HepG2 (cell line): ENCODE measurements around the gene BICRAL. TPM values are rescaled to one million over a fixed set of nuclear protein-coding genes. Genes with fewer than 3 reads are reported as not detected.

ENCODE experiments used
- BORCS8-MEF2B ChIP-seq: sonication (generic); formaldehyde crosslinking; IDR thresholded peaks from 2 replicates; pipeline ENCODE4 v1.8.0; 2022; ENCODE audit warnings: mild to moderate bottlenecking, missing genetic modification reagents
- DMAP1 ChIP-seq: IDR thresholded peaks from 2 replicates; pipeline ENCODE4 v1.6.1; 2016
- EP300 ChIP-seq, 3 experiments: sonication (generic) in 1 of 3; formaldehyde crosslinking in 1 of 3; IDR thresholded peaks; 2 replicates each; pipeline versions ENCODE4 v1.5.1 to v1.6.1; 2011 to 2020; ENCODE audit warnings: low read depth in 2 of 3, low read length in 2 of 3, borderline replicate concordance in 1 of 3, improper control_type of control experiment in 1 of 3, mild to moderate bottlenecking in 1 of 3, missing genetic modification reagents in 1 of 3, moderate library complexity in 1 of 3
- HOXA3 ChIP-seq: sonication (generic); formaldehyde crosslinking; IDR thresholded peaks from 2 replicates; pipeline ENCODE4 v1.5.0; 2020; ENCODE audit warnings: missing genetic modification reagents
- KDM4B ChIP-seq: sonication (generic); formaldehyde crosslinking; IDR thresholded peaks from 2 replicates; pipeline ENCODE4 v1.4.0; 2020; ENCODE audit warnings: missing genetic modification reagents
- MED1 ChIP-seq: sonication (generic); formaldehyde crosslinking; IDR thresholded peaks from 2 replicates; pipeline ENCODE4 v1.4.0; 2020; ENCODE audit warnings: missing genetic modification reagents
- MXD4 ChIP-seq: IDR thresholded peaks from 2 replicates; pipeline ENCODE4 v1.6.1; 2016; ENCODE audit warnings: mild to moderate bottlenecking, missing biosample characterization, missing genetic modification reagents
- NRL ChIP-seq: sonication (generic); formaldehyde crosslinking; IDR thresholded peaks from 2 replicates; pipeline ENCODE4 v1.5.0; 2020; ENCODE audit warnings: missing genetic modification reagents, mild to moderate bottlenecking, moderate library complexity, borderline replicate concordance
- PHF21A ChIP-seq: sonication (generic); formaldehyde crosslinking; IDR thresholded peaks from 2 replicates; pipeline ENCODE4 v1.5.0; 2020; ENCODE audit warnings: mild to moderate bottlenecking, missing genetic modification reagents
- SYNCRIP ChIP-seq: fragments of 200-400 bp; formaldehyde crosslinking; IDR thresholded peaks from 2 replicates; pipeline ENCODE4 v1.6.1; 2018; ENCODE audit warnings: mild to moderate bottlenecking, low read depth, low read length; ENCODE audit not compliant: insufficient read depth
- TAF1 ChIP-seq: sonication (generic); formaldehyde crosslinking; IDR thresholded peaks from 2 replicates; pipeline ENCODE4 v1.4.0; 2020; ENCODE audit warnings: missing genetic modification reagents
- ZNF205 ChIP-seq: IDR thresholded peaks from 2 replicates; pipeline ENCODE4 v1.6.1; 2018; ENCODE audit warnings: missing biosample characterization, missing genetic modification reagents
- ZNF550 ChIP-seq: sonication (generic); formaldehyde crosslinking; IDR thresholded peaks from 2 replicates; pipeline ENCODE4 v1.4.0; 2020; ENCODE audit warnings: mild to moderate bottlenecking, missing genetic modification reagents, borderline replicate concordance
- ZNF639 ChIP-seq: conservative IDR thresholded peaks from 2 replicates; pipeline ENCODE4 v1.6.1; 2018; ENCODE audit warnings: missing genetic modification reagents
- polyA plus RNA-seq, 8 experiments: library from polyadenylated mRNA; depleted of rRNA in 3 of 8; stranded (reverse) in 7 of 8; unstranded in 1 of 8; fragments of >200 nt; fragmentation: Illumina TruSeq in 4 of 8; extraction: Trizol in 4 of 8; gene quantifications; 2 replicates each; pipeline versions ENCODE4 v1.2.1 to v1.2.3, GENCODE V29; 2011 to 2016; ENCODE audit warnings: low read depth in 4 of 8, missing spikeins in 1 of 8, mixed read lengths in 1 of 8; ENCODE audit not compliant: insufficient read depth in 1 of 8
- total RNA-seq, 5 experiments: library from RNA; depleted of rRNA; stranded (reverse); fragments of >200 nt; fragmentation: Illumina TruSeq; extraction: Trizol; gene quantifications; 2 replicates each; pipeline ENCODE4 v1.2.3, GENCODE V29; 2016; ENCODE audit warnings: low read depth in 1 of 5
- TF ChIP-seq, protein P1 (sequence below): sonication (generic); formaldehyde crosslinking; IDR thresholded peaks from 2 replicates; pipeline ENCODE4 v1.8.0; 2022; ENCODE audit warnings: mild to moderate bottlenecking, missing genetic modification reagents, borderline replicate concordance
- TF ChIP-seq, protein P2 (sequence below): sonication (generic); formaldehyde crosslinking; IDR thresholded peaks from 2 replicates; pipeline ENCODE4 v1.9.0; 2021; ENCODE audit warnings: missing genetic modification reagents, mild to moderate bottlenecking, borderline replicate concordance
- TF ChIP-seq, protein P3 (sequence below): IDR thresholded peaks from 2 replicates; pipeline ENCODE4 v1.6.1; 2016; ENCODE audit warnings: mild to moderate bottlenecking, missing biosample characterization, missing genetic modification reagents
- TF ChIP-seq, protein P4 (sequence below): sonication (generic); formaldehyde crosslinking; conservative IDR thresholded peaks from 2 replicates; pipeline ENCODE4 v1.4.0; 2020; ENCODE audit warnings: missing genetic modification reagents

The BICRAL gene
- total and polyA plus RNA-seq, 2 of the 13 experiments (the other 11 are each of a cell fraction or from before 2014, with no cell fraction given), result 5.0 to 13.5 TPM

DNA sequence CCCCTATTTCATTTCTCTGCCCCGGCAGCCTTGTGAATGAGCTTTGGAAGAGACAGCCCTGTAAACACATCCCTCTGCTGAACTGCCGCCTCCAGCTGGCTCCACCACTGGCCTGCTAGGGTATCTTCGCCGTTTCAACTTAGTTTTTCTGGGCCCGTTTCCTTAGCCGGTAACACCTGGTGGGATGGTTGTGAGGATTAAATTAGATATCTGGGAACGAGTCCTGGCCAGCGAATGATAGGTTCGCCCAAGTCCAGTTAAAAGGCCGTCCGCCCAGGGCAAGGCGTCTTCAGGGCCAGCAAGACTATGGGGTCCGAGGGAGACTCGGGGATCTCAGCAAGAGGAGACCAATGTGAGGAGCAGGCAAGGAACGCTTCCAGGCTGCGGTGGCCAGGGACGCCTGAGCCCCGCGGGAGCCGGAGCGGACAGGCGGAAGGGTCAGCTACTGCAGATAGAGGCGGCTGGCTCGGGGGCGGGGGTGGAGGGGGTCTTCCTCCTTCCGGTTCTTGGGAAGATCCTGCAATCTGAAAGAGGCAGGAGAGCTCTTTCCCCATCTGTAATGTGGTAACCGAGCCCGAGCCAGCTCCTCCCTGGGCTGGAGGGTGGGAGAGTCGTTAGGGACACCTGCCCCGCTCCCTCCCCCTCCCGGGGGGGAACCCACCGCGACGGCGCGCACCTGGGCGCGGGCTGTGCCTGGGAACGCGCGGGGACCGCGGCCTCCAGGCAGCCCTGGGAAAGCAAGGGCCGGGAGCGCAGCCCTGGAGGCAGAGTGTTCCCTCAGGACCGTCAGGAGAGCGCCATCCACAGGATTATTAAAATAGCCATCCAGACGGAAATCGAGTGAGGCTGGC, 129.5 kb downstream of the BICRAL start (continued):
- TF ChIP-seq, protein P1, sequence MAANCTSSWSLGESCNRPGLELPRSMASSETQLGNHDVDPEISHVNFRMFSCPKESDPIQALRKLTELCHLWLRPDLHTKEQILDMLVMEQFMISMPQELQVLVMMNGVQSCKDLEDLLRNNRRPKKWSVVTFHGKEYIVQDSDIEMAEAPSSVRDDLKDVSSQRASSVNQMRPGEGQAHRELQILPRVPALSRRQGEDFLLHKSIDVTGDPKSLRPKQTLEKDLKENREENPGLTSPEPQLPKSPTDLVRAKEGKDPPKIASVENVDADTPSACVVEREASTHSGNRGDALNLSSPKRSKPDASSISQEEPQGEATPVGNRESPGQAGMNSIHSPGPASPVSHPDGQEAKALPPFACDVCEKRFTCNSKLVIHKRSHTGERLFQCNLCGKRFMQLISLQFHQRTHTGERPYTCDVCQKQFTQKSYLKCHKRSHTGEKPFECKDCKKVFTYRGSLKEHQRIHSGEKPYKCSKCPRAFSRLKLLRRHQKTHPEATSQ, result no peak
- no peak for TF ChIP-seq ZNF639 (CRISPR knock-in tag)
- TF ChIP-seq TAF1 (CRISPR knock-in tag), result 0 out of 2 replicates have a peak, but pooled peaks have one; percentile 33
- TF ChIP-seq MXD4 (CRISPR knock-in tag), result no peak; the same call in 1 of the 2 replicates
- no peak for TF ChIP-seq NRL (CRISPR knock-in tag)
- TF ChIP-seq HOXA3 (CRISPR knock-in tag), result peak; percentile 5; the same call in 1 of the 2 replicates
- 0 out of 2 replicates have a peak, but pooled peaks have one; percentile 23 for TF ChIP-seq PHF21A (CRISPR knock-in tag)
- no peak for TF ChIP-seq KDM4B (CRISPR knock-in tag)
- TF ChIP-seq, protein P2, sequence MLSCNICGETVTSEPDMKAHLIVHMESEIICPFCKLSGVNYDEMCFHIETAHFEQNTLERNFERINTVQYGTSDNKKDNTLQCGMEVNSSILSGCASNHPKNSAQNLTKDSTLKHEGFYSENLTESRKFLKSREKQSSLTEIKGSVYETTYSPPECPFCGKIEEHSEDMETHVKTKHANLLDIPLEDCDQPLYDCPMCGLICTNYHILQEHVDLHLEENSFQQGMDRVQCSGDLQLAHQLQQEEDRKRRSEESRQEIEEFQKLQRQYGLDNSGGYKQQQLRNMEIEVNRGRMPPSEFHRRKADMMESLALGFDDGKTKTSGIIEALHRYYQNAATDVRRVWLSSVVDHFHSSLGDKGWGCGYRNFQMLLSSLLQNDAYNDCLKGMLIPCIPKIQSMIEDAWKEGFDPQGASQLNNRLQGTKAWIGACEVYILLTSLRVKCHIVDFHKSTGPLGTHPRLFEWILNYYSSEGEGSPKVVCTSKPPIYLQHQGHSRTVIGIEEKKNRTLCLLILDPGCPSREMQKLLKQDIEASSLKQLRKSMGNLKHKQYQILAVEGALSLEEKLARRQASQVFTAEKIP (CRISPR knock-in tag), result no peak
- TF ChIP-seq MED1 (CRISPR knock-in tag), result peak; percentile 44; the same call in 1 of the 2 replicates
- TF ChIP-seq, protein P3, sequence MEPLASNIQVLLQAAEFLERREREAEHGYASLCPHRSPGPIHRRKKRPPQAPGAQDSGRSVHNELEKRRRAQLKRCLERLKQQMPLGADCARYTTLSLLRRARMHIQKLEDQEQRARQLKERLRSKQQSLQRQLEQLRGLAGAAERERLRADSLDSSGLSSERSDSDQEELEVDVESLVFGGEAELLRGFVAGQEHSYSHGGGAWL (CRISPR knock-in tag), result 0 out of 2 replicates have a peak, but pooled peaks have one; percentile 41
- TF ChIP-seq ZNF205, result no peak
- no peak for TF ChIP-seq ZNF550 (CRISPR knock-in tag)
- TF ChIP-seq, protein P4, sequence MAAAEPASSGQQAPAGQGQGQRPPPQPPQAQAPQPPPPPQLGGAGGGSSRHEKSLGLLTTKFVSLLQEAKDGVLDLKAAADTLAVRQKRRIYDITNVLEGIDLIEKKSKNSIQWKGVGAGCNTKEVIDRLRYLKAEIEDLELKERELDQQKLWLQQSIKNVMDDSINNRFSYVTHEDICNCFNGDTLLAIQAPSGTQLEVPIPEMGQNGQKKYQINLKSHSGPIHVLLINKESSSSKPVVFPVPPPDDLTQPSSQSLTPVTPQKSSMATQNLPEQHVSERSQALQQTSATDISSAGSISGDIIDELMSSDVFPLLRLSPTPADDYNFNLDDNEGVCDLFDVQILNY, result no peak
- TF ChIP-seq BORCS8-MEF2B (CRISPR knock-in tag), result peak; percentile 42; the same call in 1 of the 2 replicates
- TF ChIP-seq SYNCRIP, result no peak
- TF ChIP-seq DMAP1 (CRISPR knock-in tag), result 0 out of 2 replicates have a peak, but pooled peaks have one; percentile 8
- no peak for TF ChIP-seq EP300 (IDR thresholded peaks at IDR 0.05; ENCODE audit: low read depth in 2 of 2, low read length in 2 of 2)
- no peak for TF ChIP-seq EP300 (CRISPR knock-in tag; IDR thresholded peaks at IDR 0.05; ENCODE audit: borderline replicate concordance)
